Gastroesophageal sphincter (tissue), 4 donors: Measurements from ENCODE around the gene SORCS3. TPM values are rescaled to one million over a fixed set of nuclear protein-coding genes. Genes with fewer than 3 reads are reported as not detected.

Source experiments
- ATAC-seq: fragments of 150-250 bp; one replicate; pipeline ENCODE4 v1.9.1; 2016; ENCODE audit warnings: mild to moderate bottlenecking, moderate library complexity
- H3K27ac ChIP-seq, 4 donors: fragments of 200-600 bp; sonication (generic) in 3 of 4; 1 replicate in 3 of 4; 2 replicates in 1 of 4; pipeline ENCODE4 v1.5.1; 2016 to 2019
- H3K27me3 ChIP-seq: fragments of 200-600 bp; sonication (generic); one replicate; pipeline ENCODE4 v1.5.1; 2019
- H3K36me3 ChIP-seq, 2 donors: fragments of 200-600 bp; sonication (generic); one replicate each; pipeline ENCODE4 v1.5.1; 2019; ENCODE audit warnings: control low read depth in 1 of 2
- H3K4me1 ChIP-seq, 3 donors: fragments of 200-600 bp; sonication (generic); 1 replicate in 2 of 3; 2 replicates in 1 of 3; pipeline ENCODE4 v1.5.1; 2016 to 2019; ENCODE audit warnings: control low read depth in 2 of 3
- H3K4me3 ChIP-seq, 2 donors: fragments of 200-600 bp; sonication (generic); one replicate each; pipeline ENCODE4 v1.5.1; 2019; ENCODE audit warnings: mild to moderate bottlenecking in 1 of 2, moderate library complexity in 1 of 2
- H3K9me3 ChIP-seq, 3 donors: fragments of 200-600 bp; sonication (generic); one replicate each; pipeline ENCODE4 v1.5.1; 2017 to 2019; ENCODE audit warnings: control low read depth in 2 of 3
- CTCF ChIP-seq, 4 experiments: fragments of 200-600 bp in 2 of 4; fragments of 450-650 bp in 2 of 4; sonication (generic) in 1 of 4; IDR thresholded peaks; one replicate each; pipeline ENCODE4 v1.5.1; 2017 to 2019; ENCODE audit warnings: antibody characterized with exemption in 4 of 4, mild to moderate bottlenecking in 2 of 4, moderate library complexity in 2 of 4
- EP300 ChIP-seq: sonication (generic); formaldehyde crosslinking; IDR thresholded peaks from one replicate; pipeline ENCODE4 v1.6.1; 2017; ENCODE audit warnings: antibody characterized with exemption, mild to moderate bottlenecking
- POLR2A ChIP-seq, 2 donors: fragments of 450-650 bp; IDR thresholded peaks; one replicate each; pipeline ENCODE4 v1.6.1; 2017; ENCODE audit warnings: antibody characterized with exemption in 2 of 2, mild to moderate bottlenecking in 2 of 2, moderate library complexity in 1 of 2
- POLR2AphosphoS5 ChIP-seq: sonication (generic); formaldehyde crosslinking; IDR thresholded peaks from one replicate; pipeline ENCODE4 v1.6.1; 2017; ENCODE audit warnings: antibody characterized with exemption
- WGBS, 2 donors: methylation state at CpG; one replicate each; pipeline ENCODE4 v1.1.5; 2018; ENCODE audit warnings: low coverage in 1 of 2; 5-methylcytosine and 5-hydroxymethylcytosine counted together
- total RNA-seq, 4 donors: library from RNA; depleted of rRNA; stranded (reverse); fragments of >200 nt; gene quantifications; one replicate each; pipeline ENCODE4 v1.1.0, GENCODE V29; 2016

Gene SORCS3
- total RNA-seq, 4 donors from 2014 or later, result 0.31 to 1.3 (median 0.69) TPM; not detected in 1

GRCh38 chr10:105075031-105075430, 433.9 kb downstream of the SORCS3 start:
- no peaks in the 10 kb centered on the region for H3K27me3 ChIP-seq
- ATAC-seq, result no peak
- H3K4me1 ChIP-seq, result no peaks in the 10 kb centered on the region
- no peak overlapping the region for H3K27ac ChIP-seq
- 20% methylated on average over 1 of the region's 1 CpG; no CpG with 5 or more reads in 1 of the 2 donors for WGBS, 2 donors
- TF ChIP-seq CTCF (IDR thresholded peaks at IDR 0.05) (no peak), POLR2AphosphoS5 (no peak), POLR2A (IDR thresholded peaks at IDR 0.05) (no peak), EP300 (no peak)
- no peaks in the 10 kb centered on the region for H3K9me3 ChIP-seq
- no peaks in the 10 kb centered on the region for H3K36me3 ChIP-seq
- no peak overlapping the region for H3K4me3 ChIP-seq

- H3K36me3 ChIP-seq, result no peaks in the 10 kb centered on the region
- no peaks in the 10 kb centered on the region for H3K27me3 ChIP-seq
- TF ChIP-seq EP300 (no peak), POLR2A (IDR thresholded peaks at IDR 0.05) (no peak), POLR2AphosphoS5 (no peak), CTCF (IDR thresholded peaks at IDR 0.05) (no peak)
- no peaks in the 10 kb centered on the region for H3K9me3 ChIP-seq
- no peaks in the 10 kb centered on the region for H3K4me1 ChIP-seq
- H3K4me3 ChIP-seq, result no peak overlapping the region
- WGBS, 2 donors, result 67 to 89% methylated on average over 1 to 2 of the region's 2 CpGs
- H3K27ac ChIP-seq, result no peak overlapping the region
- no peak for ATAC-seq
Measured at GRCh38 chr10:105085980-105086379, 444.9 kb downstream of the SORCS3 start.

GRCh38 chr10:105094048-105094447, 453.0 kb downstream of the SORCS3 start:
- no peaks in the 10 kb centered on the region for H3K4me1 ChIP-seq
- no peaks in the 10 kb centered on the region for H3K36me3 ChIP-seq
- TF ChIP-seq POLR2AphosphoS5 (no peak), CTCF (IDR thresholded peaks at IDR 0.05) (no peak), EP300 (no peak), POLR2A (IDR thresholded peaks at IDR 0.05) (no peak)
- H3K27ac ChIP-seq, result no peak overlapping the region
- H3K27me3 ChIP-seq, result no peaks in the 10 kb centered on the region
- no peak overlapping the region for H3K4me3 ChIP-seq
- H3K9me3 ChIP-seq, result no peaks in the 10 kb centered on the region
- ATAC-seq, result no peak
- 83 to 100% methylated on average over 1 of the region's 1 CpG for WGBS, 2 donors

- TF ChIP-seq CTCF (IDR thresholded peaks at IDR 0.05) (no peak), POLR2A (IDR thresholded peaks at IDR 0.05) (no peak), POLR2AphosphoS5 (no peak), EP300 (no peak)
Measured at GRCh38 chr10:105096316-105096715, 455.2 kb downstream of the SORCS3 start.

GRCh38 chr10:105102977-105103376, 461.9 kb downstream of the SORCS3 start:
- Histone ChIP-seq H3K4me1 (no peaks in the 10 kb centered on the region), H3K27me3 (no peaks in the 10 kb centered on the region), H3K4me3 (no peak overlapping the region), H3K9me3 (no peaks in the 10 kb centered on the region), H3K36me3 (no peaks in the 10 kb centered on the region), H3K27ac (no peak overlapping the region)
- TF ChIP-seq POLR2AphosphoS5 (no peak), EP300 (no peak), POLR2A (IDR thresholded peaks at IDR 0.05) (no peak), CTCF (IDR thresholded peaks at IDR 0.05) (no peak)
- ATAC-seq, result no peak
- 38 to 60% methylated on average over 2 to 6 of the region's 6 CpGs for WGBS, 2 donors

More at GRCh38 chr10:105096316-105096715, 455.2 kb downstream of the SORCS3 start:
- ATAC-seq, result no peak
- no peaks in the 10 kb centered on the region for H3K27me3 ChIP-seq
- no peaks in the 10 kb centered on the region for H3K4me1 ChIP-seq
- no peaks in the 10 kb centered on the region for H3K36me3 ChIP-seq
- WGBS, 2 donors, result 80 to 86% methylated on average over 2 to 3 of the region's 3 CpGs
- H3K9me3 ChIP-seq, result no peaks in the 10 kb centered on the region
- H3K27ac ChIP-seq, result no peak overlapping the region
- no peak overlapping the region for H3K4me3 ChIP-seq
